Breast epithelium (tissue), 3 donors: ENCODE measurements around the gene METTL24.

ENCODE experiments used
- POLR2A ChIP-seq: fragments of 450-650 bp; IDR thresholded peaks from one replicate; pipeline ENCODE4 v1.6.1; 2016; ENCODE audit warnings: antibody characterized with exemption, mild to moderate bottlenecking, moderate library complexity
- POLR2AphosphoS5 ChIP-seq, 3 donors: sonication (generic); formaldehyde crosslinking; IDR thresholded peaks; one replicate each; pipeline ENCODE4 v1.6.1; 2017; ENCODE audit warnings: antibody characterized with exemption in 3 of 3
- TF ChIP-seq, protein P1 (sequence below), 3 donors: fragments of 450-650 bp; IDR thresholded peaks; one replicate each; pipeline ENCODE4 v1.5.1; 2016 to 2017; ENCODE audit warnings: antibody characterized with exemption in 3 of 3, mild to moderate bottlenecking in 3 of 3, moderate library complexity in 3 of 3

DNA sequence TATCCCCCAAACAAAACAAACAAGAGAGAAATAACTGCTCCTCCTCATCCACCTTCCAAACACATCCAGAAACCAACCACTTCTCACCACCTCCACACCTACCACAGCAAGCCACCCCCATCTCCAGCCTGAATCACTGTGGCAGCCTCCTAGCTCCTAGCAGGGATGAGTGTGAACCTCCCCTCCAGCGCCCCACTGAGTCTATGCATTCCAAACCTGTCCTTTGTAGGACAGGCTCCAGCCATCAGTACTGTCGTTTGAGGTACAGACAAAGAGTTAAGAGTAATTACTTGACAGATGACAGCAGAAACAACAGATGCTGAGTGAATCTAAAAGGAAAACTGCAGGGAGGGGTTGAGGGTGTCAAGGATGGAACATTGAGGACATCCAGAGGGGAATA is 2.4 kb downstream of the METTL24 start:
- TF ChIP-seq POLR2A (no peak), POLR2AphosphoS5 (IDR thresholded peaks at IDR 0.05) (no peak)
- TF ChIP-seq, protein P1, sequence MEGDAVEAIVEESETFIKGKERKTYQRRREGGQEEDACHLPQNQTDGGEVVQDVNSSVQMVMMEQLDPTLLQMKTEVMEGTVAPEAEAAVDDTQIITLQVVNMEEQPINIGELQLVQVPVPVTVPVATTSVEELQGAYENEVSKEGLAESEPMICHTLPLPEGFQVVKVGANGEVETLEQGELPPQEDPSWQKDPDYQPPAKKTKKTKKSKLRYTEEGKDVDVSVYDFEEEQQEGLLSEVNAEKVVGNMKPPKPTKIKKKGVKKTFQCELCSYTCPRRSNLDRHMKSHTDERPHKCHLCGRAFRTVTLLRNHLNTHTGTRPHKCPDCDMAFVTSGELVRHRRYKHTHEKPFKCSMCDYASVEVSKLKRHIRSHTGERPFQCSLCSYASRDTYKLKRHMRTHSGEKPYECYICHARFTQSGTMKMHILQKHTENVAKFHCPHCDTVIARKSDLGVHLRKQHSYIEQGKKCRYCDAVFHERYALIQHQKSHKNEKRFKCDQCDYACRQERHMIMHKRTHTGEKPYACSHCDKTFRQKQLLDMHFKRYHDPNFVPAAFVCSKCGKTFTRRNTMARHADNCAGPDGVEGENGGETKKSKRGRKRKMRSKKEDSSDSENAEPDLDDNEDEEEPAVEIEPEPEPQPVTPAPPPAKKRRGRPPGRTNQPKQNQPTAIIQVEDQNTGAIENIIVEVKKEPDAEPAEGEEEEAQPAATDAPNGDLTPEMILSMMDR (IDR thresholded peaks at IDR 0.05): no peak
